Astrocyte (in vitro differentiated cells and primary cell): ENCODE results near the gene TPT1. TPM values are rescaled to one million over a fixed set of nuclear protein-coding genes. Genes with fewer than 3 reads are reported as not detected.

Experiments used
- DNase-seq: peaks from one replicate; pipeline ENCODE4 v3.0.0-alpha.2; 2010; ENCODE audit warnings: low read depth
- FAIRE-seq: peaks from 2 replicates; lab custom pipeline; 2011; peaks lifted over from hg19 to GRCh38; lab: Jason Lieb, UNC
- H2AFZ ChIP-seq: 2 replicates; pipeline ENCODE4 v1.6.0; 2012; ENCODE audit warnings: low read depth, low read length, inconsistent platforms
- H3K27ac ChIP-seq: 2 replicates; pipeline ENCODE4 v1.5.1; 2011; ENCODE audit warnings: low read depth, low read length, inconsistent platforms
- H3K27me3 ChIP-seq: 2 replicates; pipeline ENCODE4 v1.6.0; 2011; ENCODE audit warnings: low read length, inconsistent platforms; ENCODE audit not compliant: insufficient read depth
- H3K36me3 ChIP-seq: 2 replicates; pipeline ENCODE4 v1.5.1; 2011; ENCODE audit warnings: low read length, inconsistent platforms; ENCODE audit not compliant: insufficient read depth
- H3K4me1 ChIP-seq: 2 replicates; pipeline ENCODE4 v1.5.1; 2011; ENCODE audit warnings: low read length, inconsistent platforms; ENCODE audit not compliant: insufficient read depth
- H3K4me2 ChIP-seq: 2 replicates; pipeline ENCODE4 v1.6.0; 2012; ENCODE audit warnings: low read length, inconsistent platforms
- H3K4me3 ChIP-seq: 2 replicates; pipeline ENCODE4 v1.5.1; 2011; ENCODE audit warnings: low read depth, mild to moderate bottlenecking, low read length, inconsistent platforms; ENCODE audit not compliant: insufficient read depth
- H3K79me2 ChIP-seq: 2 replicates; pipeline ENCODE4 v1.6.0; 2012; ENCODE audit warnings: mild to moderate bottlenecking, low read length, inconsistent platforms; ENCODE audit not compliant: insufficient read depth
- H3K9ac ChIP-seq: 2 replicates; pipeline ENCODE4 v1.6.0; 2012; ENCODE audit warnings: mild to moderate bottlenecking, low read length, inconsistent platforms
- H3K9me3 ChIP-seq: 2 replicates; pipeline ENCODE4 v1.5.1; 2012; ENCODE audit warnings: low read depth, mild to moderate bottlenecking, low read length, inconsistent platforms; ENCODE audit not compliant: insufficient read depth
- H4K20me1 ChIP-seq: 2 replicates; pipeline ENCODE4 v1.6.0; 2012; ENCODE audit warnings: low read length, inconsistent platforms; ENCODE audit not compliant: insufficient read depth
- H3K27ac Mint-ChIP-seq: one replicate; pipeline ENCODE4 v1.8.0; 2021; ENCODE audit warnings: mild to moderate bottlenecking, mixed read lengths; ENCODE audit not compliant: unreplicated experiment
- H3K27me3 Mint-ChIP-seq: one replicate; pipeline ENCODE4 v1.8.0; 2021; ENCODE audit warnings: low read depth, mixed read lengths; ENCODE audit not compliant: unreplicated experiment
- H3K36me3 Mint-ChIP-seq: one replicate; pipeline ENCODE4 v1.8.0; 2021; ENCODE audit warnings: low read depth, mixed read lengths; ENCODE audit not compliant: unreplicated experiment
- H3K4me1 Mint-ChIP-seq: one replicate; pipeline ENCODE4 v1.8.0; 2021; ENCODE audit warnings: low read depth, mixed read lengths; ENCODE audit not compliant: unreplicated experiment
- H3K4me3 Mint-ChIP-seq: one replicate; pipeline ENCODE4 v1.8.0; 2021; ENCODE audit warnings: mild to moderate bottlenecking, moderate library complexity, mixed read lengths; ENCODE audit not compliant: unreplicated experiment
- H3K9me3 Mint-ChIP-seq: one replicate; pipeline ENCODE4 v1.8.0; 2021; ENCODE audit warnings: mild to moderate bottlenecking, mixed read lengths; ENCODE audit not compliant: unreplicated experiment
- CTCF ChIP-seq: IDR thresholded peaks from 2 replicates; pipeline ENCODE4 v1.5.1; 2011; ENCODE audit warnings: low read depth, mild to moderate bottlenecking, inconsistent platforms, low read length, moderate library complexity; ENCODE audit not compliant: insufficient read depth
- EZH2 ChIP-seq: IDR thresholded peaks from 2 replicates; pipeline ENCODE4 v1.6.1; 2012; ENCODE audit warnings: mild to moderate bottlenecking, low read length, inconsistent platforms; ENCODE audit not compliant: insufficient read depth
- total RNA-seq: library from RNA; stranded (reverse); gene quantifications from 2 replicates; pipeline ENCODE4 v1.2.1, GENCODE V29; 2021

TPT1 gene
- total RNA-seq, 1 donor from 2014 or later: 2,540 TPM

GRCh38 chr13:45295536-45295935 is 45.4 kb downstream of the TPT1 start:
- Histone ChIP-seq H3K9me3 (no peaks in the 10 kb centered on the region), H3K4me3 (no peak overlapping the region), H3K36me3 (no peaks in the 10 kb centered on the region), H3K79me2 (no peaks in the 10 kb centered on the region), H3K27ac (no peak overlapping the region), H3K9ac (no peak overlapping the region), H3K4me2 (no peak overlapping the region), H3K27me3 (no peaks in the 10 kb centered on the region), H3K4me1 (no peaks in the 10 kb centered on the region), H4K20me1 (no peaks in the 10 kb centered on the region), H2AFZ (no peak overlapping the region)
- peaks cover 1% of the 10 kb centered on the region for H3K36me3 Mint-ChIP-seq
- no peaks in the 10 kb centered on the region for H3K27me3 Mint-ChIP-seq
- no peak for DNase-seq
- no peak overlapping the region for H3K27ac Mint-ChIP-seq
- FAIRE-seq: no peak
- H3K4me1 Mint-ChIP-seq: no peaks in the 10 kb centered on the region
- peaks cover 2% of the 10 kb centered on the region for H3K9me3 Mint-ChIP-seq
- no peak overlapping the region for H3K4me3 Mint-ChIP-seq
- no peak for TF ChIP-seq EZH2
- no peak for TF ChIP-seq CTCF

- Histone ChIP-seq H3K27ac (no peak overlapping the region), H3K4me2 (no peak overlapping the region), H3K4me3 (no peak overlapping the region), H3K27me3 (no peaks in the 10 kb centered on the region), H4K20me1 (no peaks in the 10 kb centered on the region), H3K9ac (no peak overlapping the region), H3K9me3 (no peaks in the 10 kb centered on the region), H2AFZ (no peak overlapping the region), H3K79me2 (no peaks in the 10 kb centered on the region), H3K36me3 (peaks cover 6% of the 10 kb centered on the region), H3K4me1 (no peaks in the 10 kb centered on the region)
- H3K27me3 Mint-ChIP-seq: no peaks in the 10 kb centered on the region
- no peaks in the 10 kb centered on the region for H3K4me1 Mint-ChIP-seq
- peaks cover 4% of the 10 kb centered on the region for H3K36me3 Mint-ChIP-seq
- H3K4me3 Mint-ChIP-seq: no peak overlapping the region
- TF ChIP-seq EZH2 (no peak), CTCF (no peak)
- FAIRE-seq: no peak
- DNase-seq: peak; percentile 26
- H3K9me3 Mint-ChIP-seq: peaks cover 2% of the 10 kb centered on the region
- no peak overlapping the region for H3K27ac Mint-ChIP-seq
Measured at GRCh38 chr13:45292176-45292575, 48.8 kb downstream of the TPT1 start.

- Histone ChIP-seq H3K27ac (no peak overlapping the region), H3K36me3 (peaks cover 7% of the 10 kb centered on the region), H3K4me1 (no peaks in the 10 kb centered on the region), H3K79me2 (no peaks in the 10 kb centered on the region), H3K4me3 (no peak overlapping the region), H3K27me3 (no peaks in the 10 kb centered on the region), H2AFZ (no peak overlapping the region), H3K9ac (no peak overlapping the region), H4K20me1 (no peaks in the 10 kb centered on the region), H3K4me2 (no peak overlapping the region), H3K9me3 (no peaks in the 10 kb centered on the region)
- H3K4me1 Mint-ChIP-seq: no peaks in the 10 kb centered on the region
- no peak for FAIRE-seq
- peaks cover 4% of the 10 kb centered on the region for H3K36me3 Mint-ChIP-seq
- no peak overlapping the region for H3K4me3 Mint-ChIP-seq
- no peaks in the 10 kb centered on the region for H3K27me3 Mint-ChIP-seq
- no peak for TF ChIP-seq CTCF
- TF ChIP-seq EZH2: no peak
- H3K9me3 Mint-ChIP-seq: peaks cover 2% of the 10 kb centered on the region
- no peak overlapping the region for H3K27ac Mint-ChIP-seq
- DNase-seq: no peak
Measured at GRCh38 chr13:45289936-45290563, 50.9 kb downstream of the TPT1 start.
